ENCODE data around the gene ELOB.

- TF ChIP-seq, protein P1, sequence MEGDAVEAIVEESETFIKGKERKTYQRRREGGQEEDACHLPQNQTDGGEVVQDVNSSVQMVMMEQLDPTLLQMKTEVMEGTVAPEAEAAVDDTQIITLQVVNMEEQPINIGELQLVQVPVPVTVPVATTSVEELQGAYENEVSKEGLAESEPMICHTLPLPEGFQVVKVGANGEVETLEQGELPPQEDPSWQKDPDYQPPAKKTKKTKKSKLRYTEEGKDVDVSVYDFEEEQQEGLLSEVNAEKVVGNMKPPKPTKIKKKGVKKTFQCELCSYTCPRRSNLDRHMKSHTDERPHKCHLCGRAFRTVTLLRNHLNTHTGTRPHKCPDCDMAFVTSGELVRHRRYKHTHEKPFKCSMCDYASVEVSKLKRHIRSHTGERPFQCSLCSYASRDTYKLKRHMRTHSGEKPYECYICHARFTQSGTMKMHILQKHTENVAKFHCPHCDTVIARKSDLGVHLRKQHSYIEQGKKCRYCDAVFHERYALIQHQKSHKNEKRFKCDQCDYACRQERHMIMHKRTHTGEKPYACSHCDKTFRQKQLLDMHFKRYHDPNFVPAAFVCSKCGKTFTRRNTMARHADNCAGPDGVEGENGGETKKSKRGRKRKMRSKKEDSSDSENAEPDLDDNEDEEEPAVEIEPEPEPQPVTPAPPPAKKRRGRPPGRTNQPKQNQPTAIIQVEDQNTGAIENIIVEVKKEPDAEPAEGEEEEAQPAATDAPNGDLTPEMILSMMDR (IDR thresholded peaks at IDR 0.05; ENCODE audit: poor library complexity), result no peak
- no peak for TF ChIP-seq EZH2 (IDR thresholded peaks at IDR 0.05; ENCODE audit: borderline replicate concordance)
Measured at GRCh38 chr16:2787406-2787805, 10.3 kb upstream of the ELOB start, which contains the start of gene PRSS33.

Data from hepatocyte (in vitro differentiated cells).